Stimulated activated CD8-positive, alpha-beta memory T cell treated with anti-CD3 and anti-CD28 coated beads, Interleukin-15, amount 100 ng/mL, for 1 hour (primary cell): ENCODE measurements around the gene HSD17B1.
"Not testable (repeated sequence)": the region's sequence is repeated elsewhere in the genome, so short reads cannot be mapped to it uniquely, and the experiment has no call there.

ENCODE experiments used
- DNase-seq: peaks from one replicate; pipeline ENCODE4 v3.0.0-alpha.2; 2020; ENCODE audit warnings: low read depth

The HSD17B1 gene

GRCh38 chr17:42548070-42548837 lies 4.5 kb upstream of the HSD17B1 start:
- DNase-seq: peak; percentile 57

GRCh38 chr17:42548993-42549755 lies 3.5 kb upstream of the HSD17B1 start:
- no peak for DNase-seq

- no peak for DNase-seq
These were observed 567 bp downstream of the HSD17B1 start for GRCh38 chr17:42553161-42553818.

GRCh38 chr17:42553866-42554249 lies 1.1 kb downstream of the HSD17B1 start:
- DNase-seq: no peak

- no peak for DNase-seq
These were observed 1.8 kb downstream of the HSD17B1 start for GRCh38 chr17:42554250-42555121.

GRCh38 chr17:42555122-42555622 lies 2.4 kb downstream of the HSD17B1 start:
- no peak for DNase-seq

- not testable (repeated sequence) for DNase-seq
These were observed 3.4 kb downstream of the HSD17B1 start for GRCh38 chr17:42555961-42556617.

GRCh38 chr17:42559075-42559474 lies 6.4 kb downstream of the HSD17B1 start:
- no peak for DNase-seq

GRCh38 chr17:42560246-42560645 lies 7.5 kb downstream of the HSD17B1 start:
- no peak for DNase-seq

- DNase-seq: peak; percentile 84
These were observed 9.2 kb downstream of the HSD17B1 start, which contains the start of gene COASY for GRCh38 chr17:42561897-42562387. Gene COASY, plus strand, starts transcription at chr17:42562148. Its CDS starts 475 bp downstream, at chr17:42562623.

- no peak for DNase-seq
These were observed 9.8 kb downstream of the HSD17B1 start for GRCh38 chr17:42562388-42563142.

- DNase-seq: no peak
These were observed 10.4 kb downstream of the HSD17B1 start for GRCh38 chr17:42563143-42563509.

- no peak for DNase-seq
These were observed 10.8 kb downstream of the HSD17B1 start for GRCh38 chr17:42563543-42563942.

- DNase-seq: no peak
These were observed 11.2 kb downstream of the HSD17B1 start for GRCh38 chr17:42563950-42564349.

GRCh38 chr17:42564815-42565522 lies 12.2 kb downstream of the HSD17B1 start:
- no peak for DNase-seq

- DNase-seq: no peak
These were observed 12.9 kb downstream of the HSD17B1 start for GRCh38 chr17:42565523-42566214.

- no peak for DNase-seq
These were observed 13.6 kb downstream of the HSD17B1 start for GRCh38 chr17:42566215-42566882.

- DNase-seq: peak; percentile 79
These were observed 14.3 kb downstream of the HSD17B1 start, which contains the start of gene MLX for GRCh38 chr17:42566883-42567573. Gene MLX, plus strand, starts transcription at chr17:42567100. Its CDS starts 25 bp downstream, at chr17:42567125.
